Measurements from ENCODE around the gene CEP295NL. TPM values are rescaled to one million over a fixed set of nuclear protein-coding genes. Genes with fewer than 3 reads are reported as not detected.
"Not testable (repeated sequence)": the region's sequence is repeated elsewhere in the genome, so short reads cannot be mapped to it uniquely, and the experiment has no call there.

The CEP295NL gene
- polyA plus RNA-seq, 3 donors = 0.38 to 0.81 TPM; not detected in 1

GRCh38 chr17:78878871-78879527 is 24.0 kb downstream of the CEP295NL start:
- H3K9ac ChIP-seq (ENCODE audit: insufficient read depth, low read length, poor library complexity, severe bottlenecking) = peak overlapping the region; percentile 49
- peak overlapping the region; percentile 57 for H3K4me2 ChIP-seq (replicated peaks; ENCODE audit: extremely low read depth, low read length, poor library complexity, severe bottlenecking)
- Mint-ChIP-seq H3K4me3 (peak overlapping the region in 1 of 2 donors; percentile 62), H3K4me1 (peaks cover 68% of the 10 kb centered on the region), H3K9me3 (peaks cover 0 to 2% (median 0%) of the 10 kb centered on the region in 7 donors), H3K36me3 (peaks cover 42 to 52% of the 10 kb centered on the region in 2 donors), H3K27me3 (ENCODE audit: low read depth in 3 of 3) (peaks cover 0 to 2% (median 2%) of the 10 kb centered on the region in 3 donors), H3K27ac (peak overlapping the region; percentile 73 to 97 (median 88))
- H3K4me1 ChIP-seq (ENCODE audit: control insufficient read depth in 1 of 2, insufficient read depth in 2 of 2, low read length in 2 of 2) = peaks cover 63 to 81% of the 10 kb centered on the region in 2 donors
- no peak for DNase-seq
- peaks cover 6 to 37% of the 10 kb centered on the region in 2 donors for H3K36me3 ChIP-seq (replicated peaks in 1 of 2; ENCODE audit: control insufficient read depth in 1 of 2, insufficient read depth in 2 of 2, low read length in 2 of 2)
- intact Hi-C loops (cut with micrococcal nuclease) = no loop called here
- WGBS (ENCODE audit: insufficient coverage) = 90% methylated on average over 8 of the region's 14 CpGs
- H3K27ac ChIP-seq (ENCODE audit: low read depth in 1 of 2, low read length in 2 of 2) = peak overlapping the region; percentile 51 to 73
- no peak for TF ChIP-seq CTCF (IDR thresholded peaks at IDR 0.05)
- H4K20me1 ChIP-seq (ENCODE audit: insufficient read depth, low read length) = peaks cover 80% of the 10 kb centered on the region
- H3K79me2 ChIP-seq (ENCODE audit: insufficient read depth, low read length) = peaks cover 92% of the 10 kb centered on the region
- H2AFZ ChIP-seq (ENCODE audit: insufficient read depth, low read depth, low read length, poor library complexity, severe bottlenecking) = no peak overlapping the region
- peak overlapping the region in 1 of 3 experiments; percentile 42 for H3K4me3 ChIP-seq (replicated peaks in 1 of 3; ENCODE audit: low read depth in 2 of 3, low read length in 3 of 3)
- no peaks in the 10 kb centered on the region for H3K27me3 ChIP-seq (ENCODE audit: control insufficient read depth in 2 of 2, insufficient read depth in 2 of 2, low read length in 2 of 2)
- H3K9me3 ChIP-seq (replicated peaks in 1 of 2; ENCODE audit: control insufficient read depth in 1 of 2, insufficient read depth in 1 of 2, low read length in 2 of 2) = no peaks in the 10 kb centered on the region

GRCh38 chr17:78878261-78878660 is 24.7 kb downstream of the CEP295NL start:
- Mint-ChIP-seq H3K9me3 (peaks cover 0 to 2% (median 0%) of the 10 kb centered on the region in 7 donors), H3K4me3 (no peak overlapping the region), H3K27me3 (ENCODE audit: low read depth in 3 of 3) (peaks cover 0 to 2% (median 0%) of the 10 kb centered on the region in 3 donors), H3K4me1 (peaks cover 68% of the 10 kb centered on the region), H3K36me3 (peaks cover 49 to 59% of the 10 kb centered on the region in 2 donors), H3K27ac (peak overlapping the region in 4 of 7 donors; percentile 70 to 88 (median 83))
- Histone ChIP-seq H3K9ac (ENCODE audit: insufficient read depth, low read length, poor library complexity, severe bottlenecking) (no peak overlapping the region), H3K79me2 (ENCODE audit: insufficient read depth, low read length) (peaks cover 97% of the 10 kb centered on the region), H3K36me3 (replicated peaks in 1 of 2; ENCODE audit: control insufficient read depth in 1 of 2, insufficient read depth in 2 of 2, low read length in 2 of 2) (peaks cover 13 to 45% of the 10 kb centered on the region in 2 donors), H2AFZ (ENCODE audit: insufficient read depth, low read depth, low read length, poor library complexity, severe bottlenecking) (no peak overlapping the region), H3K4me3 (replicated peaks in 1 of 3; ENCODE audit: low read depth in 2 of 3, low read length in 3 of 3) (no peak overlapping the region), H3K27me3 (ENCODE audit: control insufficient read depth in 2 of 2, insufficient read depth in 2 of 2, low read length in 2 of 2) (no peaks in the 10 kb centered on the region), H3K4me2 (replicated peaks; ENCODE audit: extremely low read depth, low read length, poor library complexity, severe bottlenecking) (no peak overlapping the region), H3K9me3 (replicated peaks in 1 of 2; ENCODE audit: control insufficient read depth in 1 of 2, insufficient read depth in 1 of 2, low read length in 2 of 2) (no peaks in the 10 kb centered on the region), H3K27ac (ENCODE audit: low read depth in 1 of 2, low read length in 2 of 2) (peak overlapping the region in 1 of 2 donors; percentile 73), H4K20me1 (ENCODE audit: insufficient read depth, low read length) (peaks cover 83% of the 10 kb centered on the region), H3K4me1 (ENCODE audit: control insufficient read depth in 1 of 2, insufficient read depth in 2 of 2, low read length in 2 of 2) (peaks cover 56 to 74% of the 10 kb centered on the region in 2 donors)
- TF ChIP-seq CTCF (IDR thresholded peaks at IDR 0.05) = no peak
- intact Hi-C loops (cut with micrococcal nuclease) = no loop called here
- no peak for DNase-seq
- WGBS (ENCODE audit: insufficient coverage) = 93% methylated on average over 14 of the region's 15 CpGs

- Mint-ChIP-seq H3K4me1 (peaks cover 64% of the 10 kb centered on the region), H3K36me3 (peaks cover 55 to 70% of the 10 kb centered on the region in 2 donors), H3K27ac (peak overlapping the region in 6 of 7 donors; percentile 9 to 91 (median 80))
- H3K4me3 ChIP-seq (replicated peaks in 1 of 3; ENCODE audit: low read depth in 2 of 3, low read length in 3 of 3); H3K4me2 ChIP-seq (replicated peaks; ENCODE audit: extremely low read depth, low read length, poor library complexity, severe bottlenecking); H3K27ac ChIP-seq (ENCODE audit: low read depth in 1 of 2, low read length in 2 of 2); H3K27me3 Mint-ChIP-seq (ENCODE audit: low read depth in 3 of 3); H3K27me3 ChIP-seq (ENCODE audit: control insufficient read depth in 2 of 2, insufficient read depth in 2 of 2, low read length in 2 of 2); H3K4me3 Mint-ChIP-seq; H3K9me3 ChIP-seq (replicated peaks in 1 of 2; ENCODE audit: control insufficient read depth in 1 of 2, insufficient read depth in 1 of 2, low read length in 2 of 2); H3K9me3 Mint-ChIP-seq; H3K9ac ChIP-seq (ENCODE audit: insufficient read depth, low read length, poor library complexity, severe bottlenecking); H2AFZ ChIP-seq (ENCODE audit: insufficient read depth, low read depth, low read length, poor library complexity, severe bottlenecking); DNase-seq; intact Hi-C loops (cut with micrococcal nuclease): not testable (repeated sequence)
- peaks cover 25 to 57% of the 10 kb centered on the region in 2 donors for H3K36me3 ChIP-seq (replicated peaks in 1 of 2; ENCODE audit: control insufficient read depth in 1 of 2, insufficient read depth in 2 of 2, low read length in 2 of 2)
- WGBS (ENCODE audit: insufficient coverage) = 100% methylated on average over 2 of the region's 8 CpGs
- peaks cover 90% of the 10 kb centered on the region for H4K20me1 ChIP-seq (ENCODE audit: insufficient read depth, low read length)
- peaks cover 98% of the 10 kb centered on the region for H3K79me2 ChIP-seq (ENCODE audit: insufficient read depth, low read length)
- H3K4me1 ChIP-seq (ENCODE audit: control insufficient read depth in 1 of 2, insufficient read depth in 2 of 2, low read length in 2 of 2) = peaks cover 44 to 62% of the 10 kb centered on the region in 2 donors
Observed at GRCh38 chr17:78876954-78877517, 26.0 kb downstream of the CEP295NL start.

Measured in CD14-positive monocyte (primary cell).